HG02981 (cell line): ENCODE measurements around the gene DHX30.
"Not testable (repeated sequence)": the region's sequence is repeated elsewhere in the genome, so short reads cannot be mapped to it uniquely, and the experiment has no call there.

Source experiments
- ATAC-seq: cut with Tn5 transposase; IDR thresholded peaks from one replicate; pipeline ENCODE4 v1.9.1; 2021; ENCODE audit warnings: mild to moderate bottlenecking, moderate library complexity; ENCODE audit not compliant: unreplicated experiment

The DHX30 gene

DNA sequence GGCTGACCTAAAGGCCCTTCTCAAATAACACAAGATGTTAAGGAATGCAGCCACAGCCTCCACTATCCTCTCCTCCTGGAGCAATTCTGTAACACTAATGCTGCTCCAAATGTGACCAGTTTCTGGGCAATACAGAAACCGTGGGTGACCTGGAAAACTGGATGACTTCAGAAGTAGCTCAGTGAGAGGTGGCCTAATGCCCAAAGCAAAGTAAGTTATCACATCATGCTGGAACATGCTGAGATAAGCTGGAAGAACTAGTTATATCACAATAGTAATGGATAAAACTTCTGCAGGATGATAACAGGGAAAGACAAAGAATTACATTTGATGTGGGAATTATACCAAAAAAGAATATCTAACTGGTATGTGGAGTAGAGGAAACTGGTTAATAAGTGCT lies 72.0 kb downstream of the DHX30 start:
- no peak for ATAC-seq

DNA sequence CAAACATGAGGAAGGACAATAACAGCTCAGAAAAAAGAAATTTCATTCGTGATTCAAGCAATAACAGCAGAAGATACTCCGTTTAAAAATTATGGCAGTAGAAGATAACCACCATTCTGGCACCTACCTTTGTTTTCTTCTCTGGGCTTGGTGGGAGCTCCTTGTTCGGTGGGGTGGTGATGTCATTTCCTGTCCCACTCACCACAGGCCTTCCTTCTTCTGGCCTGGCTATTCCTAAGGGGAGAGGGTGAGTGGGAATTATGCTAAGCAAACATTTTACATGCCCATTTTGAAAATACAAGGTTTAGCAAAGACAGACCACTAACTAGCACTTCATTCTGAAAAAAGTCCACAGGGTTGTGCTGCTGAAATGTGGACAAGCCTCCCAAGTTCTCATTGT lies 74.4 kb downstream of the DHX30 start:
- no peak for ATAC-seq

DNA sequence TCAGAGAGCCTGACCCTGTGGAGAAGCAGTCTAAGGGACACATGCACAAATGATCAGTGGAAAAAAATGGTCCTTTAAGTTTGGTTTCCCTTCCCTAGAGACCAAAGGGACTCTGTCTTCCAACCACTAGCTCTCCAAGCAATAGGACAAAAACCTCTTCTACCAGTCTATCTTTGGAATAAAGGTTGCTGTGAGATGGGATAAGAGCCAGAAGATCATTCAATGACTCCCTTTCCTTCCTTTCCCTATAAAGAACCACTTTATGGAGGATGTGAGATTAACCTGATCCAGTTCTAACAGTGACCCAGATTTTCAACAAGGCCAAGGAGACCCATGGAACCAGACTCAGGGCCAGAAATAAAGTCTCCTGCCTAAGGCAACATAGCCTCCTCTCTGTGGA lies 74.8 kb downstream of the DHX30 start:
- no peak for ATAC-seq

GRCh38 chr3:47882338-47882737 lies 79.4 kb downstream of the DHX30 start:
- no peak for ATAC-seq

GRCh38 chr3:47884603-47885002 lies 81.7 kb downstream of the DHX30 start:
- no peak for ATAC-seq

GRCh38 chr3:47885168-47885567 lies 82.2 kb downstream of the DHX30 start:
- ATAC-seq: no peak

GRCh38 chr3:47887991-47888390 lies 85.1 kb downstream of the DHX30 start:
- ATAC-seq: not testable (repeated sequence)

GRCh38 chr3:47888986-47889757 lies 86.2 kb downstream of the DHX30 start:
- ATAC-seq: no peak

- ATAC-seq: no peak
Measured at GRCh38 chr3:47890126-47890827, 87.3 kb downstream of the DHX30 start.

DNA sequence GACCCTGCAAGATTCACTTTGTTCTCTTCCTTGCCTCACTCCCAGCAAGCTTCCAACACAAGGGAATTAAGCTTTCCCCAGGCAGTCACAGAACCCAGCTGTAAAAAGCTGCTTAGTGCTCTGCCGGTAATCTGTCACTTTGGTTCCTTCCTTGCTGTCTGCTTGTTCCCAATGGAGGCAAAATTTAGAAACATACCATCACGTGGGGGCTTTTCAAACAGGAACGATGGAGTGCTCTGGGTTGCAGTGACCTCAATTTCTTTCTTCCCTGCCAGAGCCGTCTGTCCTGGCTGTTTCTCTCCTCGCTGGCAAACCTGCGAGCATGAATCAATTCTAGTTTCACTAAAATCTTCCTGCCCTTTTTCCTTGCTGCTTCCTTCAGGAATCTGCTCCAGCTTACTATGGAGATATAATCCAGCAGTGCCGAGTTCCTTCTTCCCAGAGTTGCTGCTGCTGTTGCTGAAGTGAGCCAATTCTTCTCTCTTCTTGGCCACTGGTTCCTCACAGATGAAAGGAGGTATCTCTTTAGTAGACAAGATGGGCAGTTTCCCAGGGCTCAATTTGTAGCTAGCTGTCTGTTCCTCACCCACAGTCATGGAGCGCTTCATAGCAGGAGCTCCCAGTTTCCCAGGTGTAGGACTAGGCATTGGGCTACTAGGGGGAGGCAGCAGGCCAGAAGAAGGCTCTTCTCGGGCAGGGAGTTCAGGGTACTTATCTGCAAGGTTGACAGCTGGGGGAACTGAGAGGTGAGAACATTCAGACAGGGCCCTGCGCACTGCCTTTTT lies 88.1 kb downstream of the DHX30 start:
- no peak for ATAC-seq

DNA sequence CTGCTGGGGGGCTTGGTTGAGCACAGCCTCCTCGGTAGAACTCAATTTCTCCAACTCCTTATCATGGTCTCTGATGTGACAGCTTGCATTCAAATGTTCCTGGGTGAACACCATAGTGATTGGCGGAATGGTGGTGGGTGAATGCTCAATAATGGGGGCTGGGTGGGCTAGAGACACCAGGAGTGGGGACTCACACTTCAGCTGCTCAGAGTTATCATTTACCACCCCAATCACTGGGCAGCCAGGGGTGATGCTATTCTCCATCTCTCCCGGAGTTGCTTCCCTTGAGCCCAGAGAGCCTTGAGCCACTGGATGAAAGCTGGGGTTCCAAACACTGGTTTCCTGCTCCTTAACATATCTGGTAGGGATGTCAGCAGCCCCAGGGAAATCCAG lies 88.7 kb downstream of the DHX30 start:
- ATAC-seq: no peak

DNA sequence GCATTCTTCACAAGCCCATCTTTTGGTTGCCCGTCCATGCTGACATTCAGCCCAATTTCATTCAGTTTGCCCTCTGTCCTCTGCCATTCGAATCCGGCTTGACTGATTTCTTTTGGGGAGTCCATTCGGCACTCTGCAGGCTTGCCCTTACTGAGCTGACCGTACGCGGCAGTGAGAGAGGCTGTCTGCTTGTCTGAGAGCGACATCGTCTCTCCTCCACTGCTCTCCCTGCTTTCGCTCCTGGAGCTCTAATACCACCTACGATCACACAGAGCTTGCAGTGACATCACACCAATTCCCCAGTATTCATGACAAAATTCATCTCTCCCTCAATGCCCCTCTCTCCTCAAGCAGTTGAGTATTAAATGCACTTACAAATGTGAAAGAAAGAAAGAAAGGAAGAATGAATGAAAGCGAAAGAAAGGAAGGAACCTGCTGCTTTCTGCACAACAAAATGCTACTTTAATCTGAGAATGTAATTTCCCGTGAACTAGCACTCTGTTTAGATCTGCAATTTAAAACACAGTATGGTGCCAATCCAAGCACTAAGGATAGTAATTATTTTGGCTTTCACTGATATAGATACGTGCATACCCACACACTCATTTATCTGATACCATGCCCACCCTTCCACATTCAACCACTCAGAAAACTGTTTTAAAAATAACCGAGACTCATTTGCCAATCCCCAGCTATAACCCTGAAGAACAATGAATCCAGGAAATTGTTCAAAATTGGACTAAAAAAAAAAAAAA lies 89.5 kb downstream of the DHX30 start:
- ATAC-seq: no peak

DNA sequence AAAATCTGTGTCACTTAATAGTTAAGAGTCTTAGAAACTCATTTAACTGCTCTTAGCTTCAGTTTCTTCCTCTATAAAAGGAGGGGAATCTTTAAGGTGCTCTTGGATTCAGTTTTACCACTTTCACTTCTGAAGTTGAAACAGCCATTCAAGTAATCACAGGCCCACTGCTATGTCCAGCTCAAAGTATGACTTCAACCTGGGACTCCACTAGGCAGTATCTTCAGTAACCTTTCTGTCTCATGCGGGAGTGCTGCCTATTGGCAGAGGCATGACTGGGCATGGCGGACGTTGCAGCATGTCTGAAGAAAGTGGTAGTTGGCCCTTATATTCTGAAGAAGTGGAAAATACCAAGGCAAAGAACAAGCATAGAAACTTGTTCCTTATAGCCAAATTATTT lies 92.3 kb downstream of the DHX30 start:
- no peak for ATAC-seq

- no peak for ATAC-seq
Measured at GRCh38 chr3:47896736-47897135, 93.8 kb downstream of the DHX30 start.

- ATAC-seq: no peak
Measured at GRCh38 chr3:47897954-47898353, 95.0 kb downstream of the DHX30 start.

DNA sequence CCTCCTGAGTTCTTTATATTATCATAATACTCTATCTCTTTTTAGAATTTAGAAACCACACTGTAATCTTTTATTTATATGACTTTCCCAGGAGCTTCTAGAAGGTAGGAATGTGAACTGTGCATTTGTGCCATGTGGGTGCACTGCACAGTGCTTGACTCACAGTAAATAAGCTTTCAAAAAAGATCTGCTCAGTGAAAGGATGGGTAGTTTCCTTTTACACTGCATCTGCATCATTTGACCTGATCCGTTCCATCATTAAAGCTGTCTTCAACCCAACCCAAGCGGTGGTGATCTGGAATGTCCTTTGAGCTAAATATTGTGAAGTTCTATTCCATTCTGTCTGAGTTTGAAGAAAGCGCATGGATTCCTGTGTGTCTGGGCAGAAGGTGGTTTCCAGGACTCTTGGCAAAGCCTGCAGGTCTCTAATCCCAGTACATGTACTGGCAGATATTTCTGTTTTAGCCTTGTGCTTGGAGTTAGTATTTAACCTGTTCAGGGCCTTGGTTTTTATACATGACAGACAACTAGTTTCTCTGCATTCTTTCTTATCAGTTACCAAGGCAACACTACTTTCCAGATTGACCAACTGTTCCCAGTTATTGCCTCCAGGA lies 96.7 kb downstream of the DHX30 start:
- no peak for ATAC-seq
